Progenitor cell of endocrine pancreas (in vitro differentiated cells): ENCODE measurements around the gene PTGFRN. TPM values are rescaled to one million over a fixed set of nuclear protein-coding genes. Genes with fewer than 3 reads are reported as not detected.

Experiments
- DNase-seq: peaks from one replicate; pipeline ENCODE4 v3.0.0; 2021; ENCODE audit warnings: low spot score; ENCODE audit not compliant: unreplicated experiment
- H3K27ac Mint-ChIP-seq: 2 replicates; pipeline ENCODE4 v1.8.0; 2021; ENCODE audit warnings: mild to moderate bottlenecking, moderate library complexity, mixed read lengths
- H3K27me3 Mint-ChIP-seq: 2 replicates; pipeline ENCODE4 v1.8.0; 2021; ENCODE audit warnings: mixed read lengths
- H3K36me3 Mint-ChIP-seq: 2 replicates; pipeline ENCODE4 v1.8.0; 2022; ENCODE audit warnings: mixed read lengths; ENCODE audit not compliant: insufficient read depth
- H3K4me1 Mint-ChIP-seq: 2 replicates; pipeline ENCODE4 v1.8.0; 2021; ENCODE audit warnings: low read depth, mixed read lengths
- H3K4me3 Mint-ChIP-seq: 2 replicates; pipeline ENCODE4 v1.8.0; 2021; ENCODE audit warnings: low read depth, mild to moderate bottlenecking, moderate library complexity, mixed read lengths
- H3K9me3 Mint-ChIP-seq: 2 replicates; pipeline ENCODE4 v1.8.0; 2021; ENCODE audit warnings: low read depth, mixed read lengths
- total RNA-seq: library from RNA; stranded (reverse); gene quantifications from 2 replicates; pipeline ENCODE4 v1.2.1, GENCODE V29; 2021
- TF ChIP-seq, protein P1 (sequence below): fragments of 200-600 bp; sonication (generic); IDR thresholded peaks from one replicate; pipeline ENCODE4 v1.5.0; 2021; ENCODE audit warnings: antibody characterized with exemption, mild to moderate bottlenecking; ENCODE audit not compliant: unreplicated experiment

PTGFRN gene
- total RNA-seq, 1 donor from 2014 or later = 42.9 TPM

DNA sequence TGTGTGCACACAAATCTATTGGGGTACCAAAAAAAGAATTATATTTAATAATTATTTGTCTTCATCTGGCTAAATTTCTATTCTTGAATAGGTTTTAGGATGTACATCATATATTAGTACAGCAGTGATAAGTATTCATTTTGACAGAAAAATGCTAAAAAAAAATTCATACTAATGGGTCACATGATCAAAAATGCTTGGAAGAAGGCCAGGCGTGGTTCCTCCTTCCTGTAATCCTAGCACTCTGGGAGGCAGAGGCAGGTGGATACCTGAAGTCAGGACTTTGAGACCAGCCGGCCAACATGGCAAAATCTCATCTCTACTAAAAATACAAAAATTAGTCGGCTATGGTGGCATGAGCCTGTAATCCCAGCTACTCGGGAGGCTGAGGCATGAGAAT lies 26.9 kb upstream of the PTGFRN start:
- Mint-ChIP-seq H3K4me3 (no peak overlapping the region), H3K36me3 (no peaks in the 10 kb centered on the region), H3K27ac (no peak overlapping the region), H3K9me3 (no peaks in the 10 kb centered on the region), H3K4me1 (peaks cover 6% of the 10 kb centered on the region), H3K27me3 (no peaks in the 10 kb centered on the region)
- TF ChIP-seq, protein P1, sequence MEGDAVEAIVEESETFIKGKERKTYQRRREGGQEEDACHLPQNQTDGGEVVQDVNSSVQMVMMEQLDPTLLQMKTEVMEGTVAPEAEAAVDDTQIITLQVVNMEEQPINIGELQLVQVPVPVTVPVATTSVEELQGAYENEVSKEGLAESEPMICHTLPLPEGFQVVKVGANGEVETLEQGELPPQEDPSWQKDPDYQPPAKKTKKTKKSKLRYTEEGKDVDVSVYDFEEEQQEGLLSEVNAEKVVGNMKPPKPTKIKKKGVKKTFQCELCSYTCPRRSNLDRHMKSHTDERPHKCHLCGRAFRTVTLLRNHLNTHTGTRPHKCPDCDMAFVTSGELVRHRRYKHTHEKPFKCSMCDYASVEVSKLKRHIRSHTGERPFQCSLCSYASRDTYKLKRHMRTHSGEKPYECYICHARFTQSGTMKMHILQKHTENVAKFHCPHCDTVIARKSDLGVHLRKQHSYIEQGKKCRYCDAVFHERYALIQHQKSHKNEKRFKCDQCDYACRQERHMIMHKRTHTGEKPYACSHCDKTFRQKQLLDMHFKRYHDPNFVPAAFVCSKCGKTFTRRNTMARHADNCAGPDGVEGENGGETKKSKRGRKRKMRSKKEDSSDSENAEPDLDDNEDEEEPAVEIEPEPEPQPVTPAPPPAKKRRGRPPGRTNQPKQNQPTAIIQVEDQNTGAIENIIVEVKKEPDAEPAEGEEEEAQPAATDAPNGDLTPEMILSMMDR = no peak
- no peak for DNase-seq

DNA sequence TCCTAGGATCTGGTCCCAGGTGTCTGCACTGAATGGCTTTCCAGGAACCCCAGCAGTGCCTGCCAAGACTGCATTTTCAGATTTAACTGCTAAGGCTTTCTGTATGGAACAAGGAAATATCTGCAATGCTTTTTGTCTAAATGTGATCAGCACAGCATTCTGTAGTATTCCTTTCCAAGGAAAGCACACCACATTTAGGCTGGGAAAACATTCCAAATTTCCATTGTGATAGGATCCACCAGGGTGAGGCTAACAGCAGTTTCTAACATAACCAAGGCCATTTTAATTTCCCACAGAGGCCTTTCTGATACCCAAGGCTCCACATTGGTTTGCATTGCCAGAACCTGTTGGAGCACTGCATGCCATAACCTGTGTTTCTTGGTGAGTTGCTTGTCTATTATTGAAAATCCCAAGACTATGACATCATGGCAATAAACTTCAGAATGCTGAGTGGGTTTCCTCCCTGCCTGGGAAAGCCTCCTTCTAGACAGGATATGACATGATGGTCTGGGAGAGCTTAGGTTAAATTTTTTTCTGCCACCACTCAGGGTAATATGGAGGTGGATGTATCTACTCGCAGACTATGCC lies 23.3 kb upstream of the PTGFRN start:
- Mint-ChIP-seq H3K27me3 (no peaks in the 10 kb centered on the region), H3K9me3 (no peaks in the 10 kb centered on the region), H3K36me3 (no peaks in the 10 kb centered on the region), H3K4me1 (peaks cover 1% of the 10 kb centered on the region), H3K27ac (no peak overlapping the region), H3K4me3 (no peak overlapping the region)
- TF ChIP-seq, protein P1 = no peak
- no peak for DNase-seq

DNA sequence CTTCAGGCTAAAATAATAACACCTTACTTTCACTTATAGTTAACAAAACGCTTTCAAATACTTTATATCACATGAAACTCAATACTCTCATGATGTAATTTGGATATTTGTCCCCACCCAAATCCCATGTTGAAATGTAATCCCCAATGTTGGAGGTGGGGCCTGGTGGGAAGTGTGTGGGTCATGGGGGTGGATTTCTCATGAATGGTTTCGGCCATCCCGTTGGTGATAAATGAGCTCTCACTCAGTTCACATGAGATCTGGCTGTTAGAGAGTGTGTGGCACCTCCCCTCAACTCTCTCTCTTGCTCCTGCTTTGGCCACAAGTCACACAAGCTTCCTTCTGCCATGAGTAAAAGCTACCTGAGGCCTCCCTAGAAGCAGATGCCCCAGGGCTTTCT lies 22.5 kb upstream of the PTGFRN start:
- no peaks in the 10 kb centered on the region for H3K27me3 Mint-ChIP-seq
- no peak overlapping the region for H3K27ac Mint-ChIP-seq
- no peaks in the 10 kb centered on the region for H3K4me1 Mint-ChIP-seq
- TF ChIP-seq, protein P1 = no peak
- DNase-seq = no peak
- no peak overlapping the region for H3K4me3 Mint-ChIP-seq
- H3K36me3 Mint-ChIP-seq = no peaks in the 10 kb centered on the region
- no peaks in the 10 kb centered on the region for H3K9me3 Mint-ChIP-seq

DNA sequence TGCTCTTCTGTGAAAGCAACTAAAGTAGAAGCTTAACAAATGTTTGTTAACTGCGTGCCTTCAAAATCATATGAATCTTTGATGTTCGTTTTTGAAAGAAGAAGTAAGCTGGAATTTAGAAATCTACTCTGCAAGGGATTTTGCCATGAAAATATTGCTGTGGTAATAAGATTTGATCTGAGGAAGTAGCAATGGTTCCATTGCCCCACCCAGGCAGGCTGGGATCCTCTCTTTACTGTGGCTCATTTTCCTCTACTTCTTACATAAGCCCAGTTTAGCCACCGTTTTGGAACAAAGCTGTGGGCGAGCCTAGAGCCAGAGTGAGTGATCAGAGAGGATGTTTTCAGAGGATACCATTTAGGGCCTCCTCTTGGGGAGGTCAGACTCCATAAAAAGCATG lies 20.3 kb upstream of the PTGFRN start:
- Mint-ChIP-seq H3K9me3 (peaks cover 3% of the 10 kb centered on the region), H3K36me3 (no peaks in the 10 kb centered on the region), H3K4me3 (no peak overlapping the region), H3K4me1 (no peaks in the 10 kb centered on the region), H3K27me3 (no peaks in the 10 kb centered on the region), H3K27ac (no peak overlapping the region)
- no peak for DNase-seq
- TF ChIP-seq, protein P1 = no peak

DNA sequence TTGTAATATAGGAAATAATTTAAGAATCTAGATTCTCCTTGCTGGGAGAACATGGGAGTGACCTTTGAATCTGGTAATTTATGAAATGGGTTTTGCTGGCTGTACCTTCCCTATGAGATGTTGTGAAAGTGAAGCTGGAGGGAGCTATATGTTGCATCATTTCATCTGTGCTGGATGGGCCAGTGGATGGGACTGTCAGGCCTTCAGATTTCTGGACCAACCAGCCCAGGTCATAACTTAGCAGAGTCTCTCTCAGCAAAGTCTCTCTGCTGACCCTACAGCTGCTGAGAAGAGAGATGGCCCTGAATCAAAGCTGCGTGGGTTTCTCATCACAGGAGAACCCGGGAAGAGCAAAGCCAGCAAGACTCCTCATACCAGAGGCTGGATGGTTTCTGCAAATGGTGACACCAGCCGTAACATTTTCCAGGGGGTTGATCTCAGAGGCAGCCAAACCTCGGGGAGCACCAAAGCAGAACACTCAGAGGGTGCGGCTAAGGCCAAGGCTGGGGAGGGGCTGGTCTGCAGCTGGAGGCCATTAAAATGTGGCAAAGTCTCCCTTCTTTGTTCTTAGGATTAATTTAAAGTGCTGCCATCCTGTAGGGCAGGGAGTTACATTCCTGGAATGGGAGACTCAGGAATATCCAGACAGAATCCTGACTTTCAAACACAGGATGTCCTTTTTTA lies 18.2 kb upstream of the PTGFRN start:
- peaks cover 11% of the 10 kb centered on the region for H3K9me3 Mint-ChIP-seq
- TF ChIP-seq, protein P1 = no peak
- H3K27ac Mint-ChIP-seq = no peak overlapping the region
- H3K4me3 Mint-ChIP-seq = no peak overlapping the region
- no peaks in the 10 kb centered on the region for H3K27me3 Mint-ChIP-seq
- DNase-seq = no peak
- H3K4me1 Mint-ChIP-seq = no peaks in the 10 kb centered on the region
- no peaks in the 10 kb centered on the region for H3K36me3 Mint-ChIP-seq
